Upper lobe of right lung (tissue), 1 donor: ENCODE data around the gene TCOF1. TPM values are rescaled to one million over a fixed set of nuclear protein-coding genes. Genes with fewer than 3 reads are reported as not detected.

ENCODE experiments used
- ATAC-seq: fragments of 200-7000 bp; cut with Tn5 transposase; one replicate; pipeline ENCODE4 v1.9.1; 2020; ENCODE audit warnings: mild to moderate bottlenecking, moderate library complexity
- DNase-seq: peaks from one replicate; pipeline ENCODE4 v3.0.0-alpha.2; 2020
- H3K27ac ChIP-seq: fragments of 200-600 bp; one replicate; pipeline ENCODE4 v1.8.0; 2022
- H3K27me3 ChIP-seq: fragments of 200-600 bp; one replicate; pipeline ENCODE4 v1.8.0; 2022; ENCODE audit warnings: mild to moderate bottlenecking
- H3K36me3 ChIP-seq: fragments of 200-600 bp; one replicate; pipeline ENCODE4 v1.8.0; 2022
- H3K4me1 ChIP-seq: fragments of 200-600 bp; one replicate; pipeline ENCODE4 v1.8.0; 2022
- H3K4me3 ChIP-seq: fragments of 200-600 bp; one replicate; pipeline ENCODE4 v1.8.0; 2022; ENCODE audit warnings: mild to moderate bottlenecking
- H3K9me3 ChIP-seq: fragments of 200-600 bp; one replicate; pipeline ENCODE4 v1.8.0; 2022
- intact Hi-C: fragments of 100-400 bp; cut with DNase I; formaldehyde crosslinking; loops from one replicate; pipeline ENCODE4 v1.11.0; 2022
- total RNA-seq: library from RNA; stranded (reverse); fragmentation: NEBNext Ultra II Directional; extraction: Animal tissue kit (Norgen Biotek cat#: 25700); gene quantifications from one replicate; pipeline ENCODE4 v1.2.1, GENCODE V29; 2021
- TF ChIP-seq, protein P1 (sequence below): fragments of 200-600 bp; IDR thresholded peaks from one replicate; pipeline ENCODE4 v1.8.0; 2022; ENCODE audit warnings: antibody characterized with exemption
- donor health status: DM: no; HTN: yes; CAD: no; lungs with severe emphysema.

Gene TCOF1
- total RNA-seq, 1 donor from 2014 or later: 31.1 TPM

DNA sequence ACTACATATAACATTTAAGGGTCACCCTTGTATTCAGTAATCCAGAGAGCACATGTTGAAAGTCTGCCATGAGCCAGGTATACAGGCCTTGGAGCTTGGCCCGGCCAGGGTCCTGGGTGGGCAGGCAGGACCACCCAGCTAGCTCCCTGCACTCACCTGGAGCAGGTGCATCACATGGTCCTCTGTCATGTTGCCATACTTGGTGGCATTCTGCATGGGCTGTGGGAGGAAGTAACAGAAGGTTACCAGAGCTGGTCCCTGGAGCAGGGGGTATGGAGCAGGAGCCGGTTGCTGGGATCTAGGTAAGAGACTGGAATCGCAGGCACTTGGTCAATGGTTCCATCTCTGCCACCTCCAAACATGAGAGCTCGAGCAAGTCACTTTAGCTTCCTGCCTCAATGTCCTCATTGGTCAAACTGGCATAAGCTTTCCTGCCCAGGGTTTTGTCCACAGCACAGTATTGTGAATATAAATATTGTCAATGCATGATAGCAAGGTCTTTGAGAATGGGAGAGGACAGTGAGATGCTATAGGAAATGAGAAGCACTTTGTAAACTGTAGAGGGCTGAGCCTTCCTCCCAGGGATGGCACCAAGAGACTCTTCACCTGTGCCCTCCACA, 48.7 kb downstream of the TCOF1 start:
- H3K9me3 ChIP-seq: no peaks in the 10 kb centered on the region
- peaks cover 79% of the 10 kb centered on the region for H3K36me3 ChIP-seq
- intact Hi-C loops: no loop called here
- no peaks in the 10 kb centered on the region for H3K27me3 ChIP-seq
- ATAC-seq (no peak), DNase-seq (no peak)
- H3K27ac ChIP-seq: peak overlapping the region; percentile 12
- peaks cover 27% of the 10 kb centered on the region for H3K4me1 ChIP-seq
- H3K4me3 ChIP-seq: no peak overlapping the region
- TF ChIP-seq, protein P1, sequence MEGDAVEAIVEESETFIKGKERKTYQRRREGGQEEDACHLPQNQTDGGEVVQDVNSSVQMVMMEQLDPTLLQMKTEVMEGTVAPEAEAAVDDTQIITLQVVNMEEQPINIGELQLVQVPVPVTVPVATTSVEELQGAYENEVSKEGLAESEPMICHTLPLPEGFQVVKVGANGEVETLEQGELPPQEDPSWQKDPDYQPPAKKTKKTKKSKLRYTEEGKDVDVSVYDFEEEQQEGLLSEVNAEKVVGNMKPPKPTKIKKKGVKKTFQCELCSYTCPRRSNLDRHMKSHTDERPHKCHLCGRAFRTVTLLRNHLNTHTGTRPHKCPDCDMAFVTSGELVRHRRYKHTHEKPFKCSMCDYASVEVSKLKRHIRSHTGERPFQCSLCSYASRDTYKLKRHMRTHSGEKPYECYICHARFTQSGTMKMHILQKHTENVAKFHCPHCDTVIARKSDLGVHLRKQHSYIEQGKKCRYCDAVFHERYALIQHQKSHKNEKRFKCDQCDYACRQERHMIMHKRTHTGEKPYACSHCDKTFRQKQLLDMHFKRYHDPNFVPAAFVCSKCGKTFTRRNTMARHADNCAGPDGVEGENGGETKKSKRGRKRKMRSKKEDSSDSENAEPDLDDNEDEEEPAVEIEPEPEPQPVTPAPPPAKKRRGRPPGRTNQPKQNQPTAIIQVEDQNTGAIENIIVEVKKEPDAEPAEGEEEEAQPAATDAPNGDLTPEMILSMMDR: no peak

DNA sequence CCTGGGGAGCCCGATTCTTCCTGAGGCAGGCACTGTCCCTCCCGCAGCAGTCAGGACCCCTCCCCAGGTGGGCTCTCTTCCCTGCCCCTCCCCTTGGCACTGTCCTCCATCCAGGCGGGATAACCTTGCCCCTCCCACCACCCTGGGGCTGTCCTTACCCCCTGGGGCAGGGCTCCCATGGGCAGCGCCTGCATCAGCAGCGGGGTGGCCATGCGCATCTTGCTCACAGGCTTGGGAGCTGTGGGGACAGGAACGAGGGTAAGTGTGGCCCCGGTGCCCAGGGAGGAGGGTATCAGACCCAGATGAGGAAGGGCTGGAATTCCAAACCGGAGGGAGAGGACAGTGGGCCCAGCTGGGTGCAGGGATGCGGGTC, 49.2 kb downstream of the TCOF1 start:
- Histone ChIP-seq H3K9me3 (no peaks in the 10 kb centered on the region), H3K4me3 (no peak overlapping the region), H3K36me3 (peaks cover 74% of the 10 kb centered on the region), H3K27me3 (no peaks in the 10 kb centered on the region), H3K27ac (peak overlapping the region; percentile 12), H3K4me1 (peaks cover 27% of the 10 kb centered on the region)
- intact Hi-C loops: no loop called here
- TF ChIP-seq, protein P1: no peak
- DNase-seq (no peak), ATAC-seq (no peak)

DNA sequence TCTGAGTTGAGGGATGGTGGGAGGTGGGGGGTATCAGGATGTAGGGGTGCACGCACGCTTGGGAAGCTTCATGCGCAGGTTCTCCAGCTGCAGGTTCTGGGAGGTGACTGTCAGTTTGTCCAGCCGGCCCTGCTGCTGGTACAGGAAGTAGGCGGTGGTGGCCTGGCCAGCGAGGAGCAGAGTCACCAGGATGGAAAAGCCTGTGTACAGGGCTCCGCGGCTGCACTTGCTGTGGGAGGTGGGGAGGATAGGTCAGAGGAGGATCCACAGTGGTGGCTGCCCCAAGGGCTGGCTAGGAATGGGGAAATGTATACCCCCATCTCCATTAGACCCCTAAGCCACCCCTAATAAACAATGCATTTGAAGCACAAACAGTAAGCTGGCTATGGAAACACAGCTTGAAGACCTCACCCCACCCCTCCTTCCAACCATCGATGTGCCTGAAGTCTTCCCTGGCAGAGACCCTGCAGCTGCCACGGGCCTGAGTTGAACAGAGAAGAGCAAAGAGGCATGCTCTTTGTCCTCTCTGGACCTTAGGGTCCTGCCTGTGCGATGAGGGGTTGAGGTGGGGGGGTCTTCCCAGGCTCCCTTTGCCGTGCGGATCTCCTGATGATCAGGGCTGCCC, 49.7 kb downstream of the TCOF1 start:
- Histone ChIP-seq H3K4me3 (no peak overlapping the region), H3K4me1 (peaks cover 27% of the 10 kb centered on the region), H3K36me3 (peaks cover 69% of the 10 kb centered on the region), H3K27ac (no peak overlapping the region), H3K27me3 (no peaks in the 10 kb centered on the region), H3K9me3 (no peaks in the 10 kb centered on the region)
- intact Hi-C loops: no loop called here
- no peak for DNase-seq
- TF ChIP-seq, protein P1: no peak
- ATAC-seq: no peak

DNA sequence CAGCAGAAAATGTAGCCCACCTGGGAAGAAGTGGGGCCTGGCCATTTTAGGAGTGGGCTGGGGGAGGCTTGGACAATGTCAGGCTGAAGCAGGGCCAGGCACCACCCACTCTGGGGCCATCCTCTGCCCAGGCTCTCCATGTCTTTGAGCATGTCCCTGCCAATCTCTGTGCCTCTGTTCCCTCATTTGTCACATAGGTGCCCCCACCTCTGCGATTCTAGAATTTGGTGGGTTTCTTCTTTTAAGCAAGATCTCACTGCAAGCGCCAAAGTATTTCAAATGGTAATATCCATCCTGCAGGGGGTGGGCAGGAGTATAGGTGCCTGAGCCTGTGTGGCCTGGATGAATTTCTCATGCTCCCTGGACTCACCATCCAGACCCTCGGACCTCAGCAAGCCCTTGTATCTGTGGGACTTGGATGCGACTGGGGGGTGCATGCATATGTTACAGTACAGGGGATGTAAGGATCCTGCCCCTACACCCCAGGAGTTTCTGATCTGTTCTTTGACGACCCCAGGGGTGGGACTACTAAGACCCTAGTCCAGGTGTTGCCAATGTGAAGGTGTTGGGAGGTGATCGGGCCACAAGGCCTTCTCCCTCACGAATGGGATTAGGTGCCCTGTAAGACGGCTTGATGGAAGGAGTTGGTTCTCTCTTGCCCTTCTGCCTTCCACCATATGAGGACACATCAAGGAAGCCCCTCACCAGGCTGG, 50.9 kb downstream of the TCOF1 start:
- no peak for ATAC-seq
- H3K9me3 ChIP-seq: no peaks in the 10 kb centered on the region
- peak overlapping the region; percentile 97 for H3K27ac ChIP-seq
- TF ChIP-seq, protein P1: no peak
- H3K4me3 ChIP-seq: peak overlapping the region; percentile 75
- DNase-seq: no peak
- H3K4me1 ChIP-seq: peaks cover 33% of the 10 kb centered on the region
- intact Hi-C loops: no loop called here
- no peaks in the 10 kb centered on the region for H3K27me3 ChIP-seq
- peaks cover 57% of the 10 kb centered on the region for H3K36me3 ChIP-seq

DNA sequence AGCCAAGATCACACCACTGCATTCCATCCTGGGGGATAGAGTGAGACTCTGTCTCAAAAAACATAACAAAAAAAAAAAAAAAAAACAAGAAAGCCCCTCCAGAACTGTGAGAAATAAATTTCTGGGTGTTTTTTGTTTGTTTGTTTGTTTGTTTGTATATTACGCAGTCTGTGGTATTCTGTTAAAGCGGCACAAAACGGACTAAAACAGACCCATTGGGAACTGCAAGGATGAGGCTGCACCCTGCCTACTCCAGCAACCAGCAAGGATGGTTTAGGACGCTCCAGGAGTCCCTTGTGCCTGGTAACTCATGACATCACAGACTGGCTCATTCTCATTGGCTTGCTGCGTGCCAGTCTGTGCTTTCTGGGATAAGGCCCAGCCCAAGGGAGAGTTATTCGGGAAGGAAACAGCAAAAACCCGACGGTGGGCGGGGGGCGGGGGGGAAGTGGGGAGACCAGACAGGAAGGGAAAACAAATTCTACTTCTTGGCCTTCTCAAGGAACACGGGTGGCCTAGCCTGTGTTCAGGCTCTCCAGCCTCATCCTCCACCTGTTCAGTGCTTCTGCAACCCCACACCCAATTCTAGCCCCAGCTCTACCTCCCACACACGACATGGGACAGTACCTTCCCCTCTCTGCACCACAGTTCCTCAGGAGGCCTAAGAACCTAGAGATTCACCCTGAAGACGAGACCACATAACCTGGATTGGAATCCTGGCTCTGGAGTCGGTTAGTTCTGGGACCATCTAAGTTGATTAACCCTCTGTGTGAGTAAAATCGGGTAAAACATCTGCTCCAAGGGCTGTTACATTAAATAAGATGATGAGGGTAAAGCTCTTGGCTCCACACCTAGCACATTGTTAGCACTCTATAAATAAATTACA, 52.4 kb downstream of the TCOF1 start:
- H3K4me1 ChIP-seq: peaks cover 35% of the 10 kb centered on the region
- intact Hi-C loops: no loop called here
- peak; percentile 84 for DNase-seq

More for the DNA sequence above, 52.4 kb downstream of the TCOF1 start:
- peak overlapping the region; percentile 75 for H3K4me3 ChIP-seq
- H3K9me3 ChIP-seq: no peaks in the 10 kb centered on the region
- ATAC-seq: peak; percentile 76
- H3K27me3 ChIP-seq: no peaks in the 10 kb centered on the region
- peaks cover 42% of the 10 kb centered on the region for H3K36me3 ChIP-seq
- TF ChIP-seq, protein P1: no peak
- peak overlapping the region; percentile 97 for H3K27ac ChIP-seq
